ENCODE data around the gene ARHGEF37. TPM values are rescaled to one million over a fixed set of nuclear protein-coding genes. Genes with fewer than 3 reads are reported as not detected.

Gene ARHGEF37
- total RNA-seq, 1 experiment from 2014 or later, result 0.42 TPM

GRCh38 chr5:149549461-149550267 lies 31.6 kb upstream of the ARHGEF37 start:
- no peak overlapping the region for H2AK5ac ChIP-seq (ENCODE audit: insufficient read length, low read length)
- TF ChIP-seq, protein P1, sequence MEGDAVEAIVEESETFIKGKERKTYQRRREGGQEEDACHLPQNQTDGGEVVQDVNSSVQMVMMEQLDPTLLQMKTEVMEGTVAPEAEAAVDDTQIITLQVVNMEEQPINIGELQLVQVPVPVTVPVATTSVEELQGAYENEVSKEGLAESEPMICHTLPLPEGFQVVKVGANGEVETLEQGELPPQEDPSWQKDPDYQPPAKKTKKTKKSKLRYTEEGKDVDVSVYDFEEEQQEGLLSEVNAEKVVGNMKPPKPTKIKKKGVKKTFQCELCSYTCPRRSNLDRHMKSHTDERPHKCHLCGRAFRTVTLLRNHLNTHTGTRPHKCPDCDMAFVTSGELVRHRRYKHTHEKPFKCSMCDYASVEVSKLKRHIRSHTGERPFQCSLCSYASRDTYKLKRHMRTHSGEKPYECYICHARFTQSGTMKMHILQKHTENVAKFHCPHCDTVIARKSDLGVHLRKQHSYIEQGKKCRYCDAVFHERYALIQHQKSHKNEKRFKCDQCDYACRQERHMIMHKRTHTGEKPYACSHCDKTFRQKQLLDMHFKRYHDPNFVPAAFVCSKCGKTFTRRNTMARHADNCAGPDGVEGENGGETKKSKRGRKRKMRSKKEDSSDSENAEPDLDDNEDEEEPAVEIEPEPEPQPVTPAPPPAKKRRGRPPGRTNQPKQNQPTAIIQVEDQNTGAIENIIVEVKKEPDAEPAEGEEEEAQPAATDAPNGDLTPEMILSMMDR (conservative IDR thresholded peaks at IDR 0.05), result no peak
- no peaks in the 10 kb centered on the region for H3K27me3 Mint-ChIP-seq (ENCODE audit: low read depth)
- H3K27ac ChIP-seq (ENCODE audit: insufficient read length, low read depth, low read length), result peak overlapping the region; percentile 90
- H3K4ac ChIP-seq (ENCODE audit: low read depth, low read length), result no peak overlapping the region; the same call in 1 of the 2 replicates
- H3K9ac ChIP-seq (ENCODE audit: extremely low read depth, insufficient read length, low read length), result peak overlapping the region; percentile 97
- WGBS (ENCODE audit: extremely low coverage, insufficient read length, low lambda C conversion rate), result no CpG with 5 or more reads among the region's 25 CpGs
- H3K18ac ChIP-seq (ENCODE audit: insufficient read length, low read depth, low read length), result peak overlapping the region; percentile 87
- peaks cover 0 to 2% of the 10 kb centered on the region in 2 experiments; a peak in 1 of 5 replicates for H3K9me3 Mint-ChIP-seq
- no peaks in the 10 kb centered on the region for H4K20me1 ChIP-seq (ENCODE audit: control insufficient read depth, insufficient read depth, insufficient read length)
- peaks cover 58% of the 10 kb centered on the region for H3K79me2 ChIP-seq (ENCODE audit: insufficient read depth, low read length)
- no peak overlapping the region for H2AFZ ChIP-seq (ENCODE audit: low read length)
- no peaks in the 10 kb centered on the region for H3K27me3 ChIP-seq (ENCODE audit: insufficient read depth, low read length)
- no peak overlapping the region for H3K23ac ChIP-seq (ENCODE audit: insufficient read length, low read depth, low read length)
- no peak overlapping the region for H2BK15ac ChIP-seq (ENCODE audit: low read depth, low read length)
- H3K56ac ChIP-seq (ENCODE audit: insufficient read length, low read depth, low read length), result peak overlapping the region; percentile 13
- H4K8ac ChIP-seq (replicated peaks; ENCODE audit: insufficient read length, low read depth, low read length), result no peak overlapping the region
- H3K4me1 Mint-ChIP-seq, result peaks cover 38 to 45% of the 10 kb centered on the region in 2 experiments
- no peak overlapping the region for H2BK12ac ChIP-seq (ENCODE audit: insufficient read length, low read depth, low read length)
- peak overlapping the region; percentile 70 for H3K14ac ChIP-seq (ENCODE audit: insufficient read depth, low read length)
- H4K91ac ChIP-seq (ENCODE audit: insufficient read length, low read depth, low read length), result peak overlapping the region; percentile 39
- H3K23me2 ChIP-seq (ENCODE audit: insufficient read length, low read depth, low read length, poor library complexity, severe bottlenecking), result peaks cover 15% of the 10 kb centered on the region
- H3K4me3 Mint-ChIP-seq, result peak overlapping the region; percentile 98 to 99
- peak overlapping the region; percentile 56 for H2BK5ac ChIP-seq (ENCODE audit: insufficient read length, low read length)
- peak overlapping the region; percentile 99 for H3K4me2 ChIP-seq (ENCODE audit: insufficient read depth, insufficient read length, low read length)
- peak; percentile 50 for DNase-seq
- H3K36me3 Mint-ChIP-seq (ENCODE audit: insufficient read depth in 1 of 3, low read depth in 3 of 3), result peaks cover 48 to 63% (median 58%) of the 10 kb centered on the region in 3 experiments
- H3K9me3 ChIP-seq (ENCODE audit: control insufficient read depth, low read depth, low read length), result no peaks in the 10 kb centered on the region
- peak overlapping the region; percentile 86 for H4K5ac ChIP-seq (ENCODE audit: insufficient read length, low read depth, low read length)
- H3K4me1 ChIP-seq (ENCODE audit: insufficient read depth, low read length), result no peaks in the 10 kb centered on the region
- no peak overlapping the region for H2BK120ac ChIP-seq (ENCODE audit: low read depth, low read length, poor library complexity, severe bottlenecking)
- H3T11ph ChIP-seq (ENCODE audit: low read length), result peak overlapping the region; percentile 54
- H3K27ac Mint-ChIP-seq, result peak overlapping the region; percentile 97 to 99 (median 99)
- H2BK20ac ChIP-seq (ENCODE audit: low read depth, low read length, poor library complexity, severe bottlenecking), result no peak overlapping the region
- H3K79me1 ChIP-seq (ENCODE audit: insufficient read depth, low read depth, low read length, poor library complexity, severe bottlenecking), result peaks cover 3% of the 10 kb centered on the region
